Neural progenitor cell (in vitro differentiated cells): ENCODE measurements around the gene OR52E6. TPM values are rescaled to one million over a fixed set of nuclear protein-coding genes. Genes with fewer than 3 reads are reported as not detected.

Experiments used
- DNase-seq: peaks from one replicate; pipeline ENCODE4 v3.0.0-alpha.2; 2016; ENCODE audit warnings: low spot score
- H2AFZ ChIP-seq: fragments of 200-600 bp; sonication (generic); replicated peaks from 2 replicates; pipeline ENCODE4 v1.6.1; 2016; ENCODE audit warnings: antibody characterized with exemption
- H3F3A ChIP-seq: fragments of 200-600 bp; sonication (generic); 2 replicates; pipeline ENCODE4 v1.6.1; 2016; ENCODE audit warnings: antibody characterized with exemption, low read depth
- H3K27ac ChIP-seq: fragments of 200-600 bp; sonication (generic); 2 replicates; pipeline ENCODE4 v1.5.1; 2016; ENCODE audit warnings: mild to moderate bottlenecking
- H3K27me3 ChIP-seq: fragments of 200-600 bp; sonication (generic); 2 replicates; pipeline ENCODE4 v1.6.1; 2016; ENCODE audit warnings: mild to moderate bottlenecking, moderate library complexity
- H3K36me3 ChIP-seq: fragments of 200-600 bp; sonication (generic); 2 replicates; pipeline ENCODE4 v1.5.1; 2016
- H3K4me1 ChIP-seq: fragments of 200-600 bp; sonication (generic); 2 replicates; pipeline ENCODE4 v1.6.1; 2016; ENCODE audit warnings: mixed run types
- H3K4me2 ChIP-seq: fragments of 200-600 bp; sonication (generic); 2 replicates; pipeline ENCODE4 v1.6.1; 2016
- H3K4me3 ChIP-seq: fragments of 200-600 bp; sonication (generic); 2 replicates; pipeline ENCODE4 v1.5.1; 2016
- H3K79me2 ChIP-seq: fragments of 200-600 bp; sonication (generic); 2 replicates; pipeline ENCODE4 v1.6.1; 2016; ENCODE audit warnings: low read depth
- H3K9ac ChIP-seq: fragments of 200-600 bp; sonication (generic); 2 replicates; pipeline ENCODE4 v1.6.1; 2016
- H3K9me3 ChIP-seq: fragments of 200-600 bp; sonication (generic); 2 replicates; pipeline ENCODE4 v1.5.1; 2016; ENCODE audit warnings: low read depth
- H4K20me1 ChIP-seq: fragments of 200-600 bp; sonication (generic); 2 replicates; pipeline ENCODE4 v1.6.1; 2016; ENCODE audit warnings: low read depth
- H3K27ac Mint-ChIP-seq: 3 replicates; pipeline ENCODE4 v1.8.0; 2021; ENCODE audit warnings: mixed read lengths
- H3K27me3 Mint-ChIP-seq: 2 replicates; pipeline ENCODE4 v1.8.0; 2022; ENCODE audit warnings: low read depth, mild to moderate bottlenecking, inconsistent platforms, moderate library complexity, mixed read lengths; ENCODE audit not compliant: insufficient read depth
- H3K36me3 Mint-ChIP-seq: 3 replicates; pipeline ENCODE4 v1.8.0; 2021; ENCODE audit warnings: mixed read lengths
- H3K4me1 Mint-ChIP-seq: 3 replicates; pipeline ENCODE4 v1.8.0; 2021; ENCODE audit warnings: mixed read lengths
- H3K4me3 Mint-ChIP-seq: 3 replicates; pipeline ENCODE4 v1.8.0; 2021; ENCODE audit warnings: mild to moderate bottlenecking, moderate library complexity, mixed read lengths
- H3K9me3 Mint-ChIP-seq: 3 replicates; pipeline ENCODE4 v1.8.0; 2020; ENCODE audit warnings: mixed read lengths
- EZH2 ChIP-seq: fragments of 200-600 bp; sonication (generic); IDR thresholded peaks from 2 replicates; pipeline ENCODE4 v1.6.1; 2017; ENCODE audit warnings: antibody characterized with exemption, mild to moderate bottlenecking, moderate library complexity
- EZH2phosphoT487 ChIP-seq: fragments of 200-600 bp; sonication (generic); IDR thresholded peaks from 2 replicates; pipeline ENCODE4 v1.6.1; 2017; ENCODE audit warnings: antibody characterized with exemption
- total RNA-seq: library from RNA; depleted of rRNA; stranded (reverse); fragments of >200 nt; gene quantifications from 2 replicates; pipeline ENCODE4 v1.2.3, GENCODE V29; 2015; ENCODE audit warnings: low replicate concordance
- TF ChIP-seq, protein P1 (sequence below): fragments of 200-600 bp; sonication (generic); IDR thresholded peaks from 2 replicates; pipeline ENCODE4 v1.5.1; 2017; ENCODE audit warnings: antibody characterized with exemption, mild to moderate bottlenecking

Gene OR52E6
- total RNA-seq, 1 donor from 2014 or later, result not detected

DNA sequence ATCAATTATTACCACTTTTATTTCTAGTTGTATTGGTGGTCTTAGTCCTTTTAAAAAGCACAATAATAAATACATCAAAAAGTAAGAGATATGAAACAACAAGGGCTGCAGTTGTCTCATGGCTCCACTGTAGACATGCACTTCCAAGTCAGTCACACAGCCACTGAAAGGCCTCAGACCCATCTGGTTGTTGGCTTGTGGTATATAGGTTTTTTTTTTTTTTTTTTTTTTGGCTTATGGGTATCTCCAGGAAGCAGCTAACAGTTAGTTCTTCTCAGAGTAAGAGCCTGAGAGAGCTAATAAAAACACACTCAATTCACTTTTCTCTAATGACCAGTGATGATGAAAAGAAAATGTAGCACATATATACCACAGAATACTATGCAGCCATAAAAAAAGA lies 6.0 kb upstream of the OR52E6 start:
- Histone ChIP-seq H3K4me3 (no peak overlapping the region), H3K4me2 (no peak overlapping the region), H3K79me2 (no peaks in the 10 kb centered on the region), H4K20me1 (no peaks in the 10 kb centered on the region), H3K4me1 (no peaks in the 10 kb centered on the region), H3K9ac (no peak overlapping the region), H2AFZ (no peak overlapping the region), H3K27me3 (no peaks in the 10 kb centered on the region), H3K36me3 (no peaks in the 10 kb centered on the region), H3K27ac (no peak overlapping the region), H3K9me3 (no peaks in the 10 kb centered on the region), H3F3A (no peaks in the 10 kb centered on the region)
- H3K4me1 Mint-ChIP-seq, result no peaks in the 10 kb centered on the region
- H3K27me3 Mint-ChIP-seq, result peaks cover 2% of the 10 kb centered on the region
- no peaks in the 10 kb centered on the region for H3K36me3 Mint-ChIP-seq
- no peak for DNase-seq
- H3K4me3 Mint-ChIP-seq, result no peak overlapping the region
- no peaks in the 10 kb centered on the region for H3K9me3 Mint-ChIP-seq
- TF ChIP-seq EZH2phosphoT487 (no peak), EZH2 (no peak)
- TF ChIP-seq, protein P1, sequence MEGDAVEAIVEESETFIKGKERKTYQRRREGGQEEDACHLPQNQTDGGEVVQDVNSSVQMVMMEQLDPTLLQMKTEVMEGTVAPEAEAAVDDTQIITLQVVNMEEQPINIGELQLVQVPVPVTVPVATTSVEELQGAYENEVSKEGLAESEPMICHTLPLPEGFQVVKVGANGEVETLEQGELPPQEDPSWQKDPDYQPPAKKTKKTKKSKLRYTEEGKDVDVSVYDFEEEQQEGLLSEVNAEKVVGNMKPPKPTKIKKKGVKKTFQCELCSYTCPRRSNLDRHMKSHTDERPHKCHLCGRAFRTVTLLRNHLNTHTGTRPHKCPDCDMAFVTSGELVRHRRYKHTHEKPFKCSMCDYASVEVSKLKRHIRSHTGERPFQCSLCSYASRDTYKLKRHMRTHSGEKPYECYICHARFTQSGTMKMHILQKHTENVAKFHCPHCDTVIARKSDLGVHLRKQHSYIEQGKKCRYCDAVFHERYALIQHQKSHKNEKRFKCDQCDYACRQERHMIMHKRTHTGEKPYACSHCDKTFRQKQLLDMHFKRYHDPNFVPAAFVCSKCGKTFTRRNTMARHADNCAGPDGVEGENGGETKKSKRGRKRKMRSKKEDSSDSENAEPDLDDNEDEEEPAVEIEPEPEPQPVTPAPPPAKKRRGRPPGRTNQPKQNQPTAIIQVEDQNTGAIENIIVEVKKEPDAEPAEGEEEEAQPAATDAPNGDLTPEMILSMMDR, result no peak
- no peak overlapping the region for H3K27ac Mint-ChIP-seq

DNA sequence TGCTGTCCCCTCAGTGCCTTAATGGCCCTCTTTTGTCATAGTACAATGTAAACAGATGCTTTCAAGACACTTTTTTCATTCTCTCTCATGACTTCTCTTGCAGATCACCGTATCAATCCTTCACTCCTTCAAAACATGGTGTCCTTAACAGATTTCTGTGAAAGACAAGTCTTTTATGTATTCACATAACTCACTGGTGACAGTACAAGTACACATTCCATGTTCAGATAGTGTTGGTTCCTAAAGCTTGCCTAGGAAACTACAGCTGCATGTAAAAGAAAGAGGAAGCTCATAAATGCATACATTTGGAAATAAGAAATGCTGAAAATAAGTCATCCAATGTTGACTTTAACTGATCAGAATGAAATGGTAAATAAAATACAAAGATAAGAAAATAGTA lies 5.0 kb upstream of the OR52E6 start:
- H3K9ac ChIP-seq, result no peak overlapping the region
- no peaks in the 10 kb centered on the region for H3K79me2 ChIP-seq
- DNase-seq, result no peak
- TF ChIP-seq, protein P1, result no peak
- TF ChIP-seq EZH2phosphoT487 (no peak), EZH2 (no peak)
- peaks cover 2% of the 10 kb centered on the region for H3K27me3 Mint-ChIP-seq
- no peak overlapping the region for H3K27ac Mint-ChIP-seq
- no peaks in the 10 kb centered on the region for H3K9me3 Mint-ChIP-seq
- no peak overlapping the region for H3K4me2 ChIP-seq
- H3K36me3 Mint-ChIP-seq, result no peaks in the 10 kb centered on the region
- H3K4me3 ChIP-seq, result no peak overlapping the region
- no peaks in the 10 kb centered on the region for H3K9me3 ChIP-seq
- H3K27ac ChIP-seq, result no peak overlapping the region
- H4K20me1 ChIP-seq, result no peaks in the 10 kb centered on the region
- no peaks in the 10 kb centered on the region for H3K4me1 Mint-ChIP-seq
- H3K36me3 ChIP-seq, result no peaks in the 10 kb centered on the region
- H3K4me3 Mint-ChIP-seq, result no peak overlapping the region
- no peaks in the 10 kb centered on the region for H3K27me3 ChIP-seq
- H3K4me1 ChIP-seq, result no peaks in the 10 kb centered on the region
- no peaks in the 10 kb centered on the region for H3F3A ChIP-seq
- no peak overlapping the region for H2AFZ ChIP-seq

DNA sequence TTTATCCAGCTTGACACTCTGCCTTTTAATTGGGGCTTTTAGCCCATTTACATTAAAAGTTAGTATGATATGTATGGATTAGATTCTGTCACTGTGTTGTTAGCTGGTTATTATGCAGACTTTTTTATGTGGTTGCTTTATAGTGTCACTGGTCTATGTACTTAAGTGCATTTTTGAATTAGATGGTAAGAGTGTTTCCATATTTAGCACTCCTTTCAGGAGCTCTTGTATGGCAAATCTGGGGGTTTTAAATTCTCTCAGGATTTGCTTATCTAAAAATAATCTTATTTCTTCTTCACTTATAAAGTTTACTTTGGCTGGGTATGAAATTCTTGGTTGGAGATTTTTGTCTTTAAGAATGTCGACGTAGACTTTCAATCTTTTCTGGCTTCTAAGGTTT lies 4.0 kb downstream of the OR52E6 start:
- Histone ChIP-seq H3K79me2 (no peaks in the 10 kb centered on the region), H3K4me1 (no peaks in the 10 kb centered on the region), H3K4me3 (no peak overlapping the region), H4K20me1 (no peaks in the 10 kb centered on the region), H3K27ac (no peak overlapping the region), H3K9ac (no peak overlapping the region), H2AFZ (no peak overlapping the region), H3F3A (no peaks in the 10 kb centered on the region), H3K9me3 (no peaks in the 10 kb centered on the region), H3K36me3 (no peaks in the 10 kb centered on the region), H3K27me3 (no peaks in the 10 kb centered on the region), H3K4me2 (no peak overlapping the region)
- Mint-ChIP-seq H3K27ac (no peak overlapping the region), H3K36me3 (no peaks in the 10 kb centered on the region), H3K4me3 (no peak overlapping the region), H3K27me3 (no peaks in the 10 kb centered on the region), H3K9me3 (no peaks in the 10 kb centered on the region), H3K4me1 (no peaks in the 10 kb centered on the region)
- TF ChIP-seq, protein P1, result no peak
- TF ChIP-seq EZH2phosphoT487 (no peak), EZH2 (no peak)
- DNase-seq, result no peak

DNA sequence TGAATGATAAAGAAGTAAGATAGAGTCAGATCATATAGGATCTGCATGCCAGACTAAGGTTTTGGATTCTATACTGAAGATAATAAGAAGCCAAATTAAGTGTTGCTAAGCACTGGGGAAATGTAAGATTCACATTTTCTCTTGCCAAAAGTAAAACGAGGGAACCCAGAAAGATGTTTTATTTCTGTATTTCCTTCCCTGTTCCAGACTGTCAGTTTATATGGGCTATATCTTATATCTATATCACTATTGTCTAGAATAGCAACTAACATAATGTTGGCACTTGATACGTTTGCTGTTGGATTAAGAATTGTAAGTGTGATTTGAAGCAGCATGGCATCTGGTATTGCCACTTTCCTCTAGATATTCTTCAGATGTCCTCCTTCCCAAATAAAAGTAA lies 8.3 kb downstream of the OR52E6 start:
- Mint-ChIP-seq H3K36me3 (no peaks in the 10 kb centered on the region), H3K27me3 (no peaks in the 10 kb centered on the region), H3K4me1 (peaks cover 4% of the 10 kb centered on the region), H3K4me3 (no peak overlapping the region), H3K9me3 (no peaks in the 10 kb centered on the region), H3K27ac (no peak overlapping the region)
- H3K27me3 ChIP-seq, result no peaks in the 10 kb centered on the region
- H3K4me3 ChIP-seq, result no peak overlapping the region
- H3K4me2 ChIP-seq, result no peak overlapping the region
- no peaks in the 10 kb centered on the region for H3K9me3 ChIP-seq
- H2AFZ ChIP-seq, result no peak overlapping the region
- no peaks in the 10 kb centered on the region for H4K20me1 ChIP-seq
- no peak overlapping the region for H3K27ac ChIP-seq
- no peaks in the 10 kb centered on the region for H3K79me2 ChIP-seq
- no peaks in the 10 kb centered on the region for H3F3A ChIP-seq
- no peaks in the 10 kb centered on the region for H3K36me3 ChIP-seq
- no peak overlapping the region for H3K9ac ChIP-seq
- no peak for DNase-seq
- no peaks in the 10 kb centered on the region for H3K4me1 ChIP-seq
- TF ChIP-seq, protein P1, result no peak
- no peak for TF ChIP-seq EZH2phosphoT487
- no peak for TF ChIP-seq EZH2
